Mammary epithelial cell (primary cell): ENCODE results near the gene LIPC.

ENCODE experiments used
- CTCF ChIP-seq, 2 donors: IDR thresholded peaks in 1 of 2; conservative IDR thresholded peaks in 1 of 2; 2 replicates each; pipeline ENCODE4 v1.5.1; 2011 to 2012; ENCODE audit warnings: inconsistent platforms in 2 of 2, low read length in 2 of 2, mild to moderate bottlenecking in 2 of 2, control low read depth in 1 of 2, low read depth in 1 of 2; ENCODE audit not compliant: insufficient read depth in 1 of 2; ENCODE audit errors: extremely low read depth in 1 of 2
- EZH2 ChIP-seq: IDR thresholded peaks from 2 replicates; pipeline ENCODE4 v1.6.1; 2012; ENCODE audit warnings: low read length, inconsistent platforms, borderline replicate concordance

- TF ChIP-seq CTCF (conservative IDR thresholded peaks at IDR 0.05 in 1 of 2, IDR thresholded peaks at IDR 0.05 in 1 of 2; ENCODE audit: extremely low read depth in 1 of 2, insufficient read depth in 1 of 2, low read depth in 1 of 2, low read length in 2 of 2) (no peak), EZH2 (no peak)
Observed at GRCh38 chr15:58564981-58565380, 133.2 kb downstream of the LIPC start.
